ENCODE results near the gene PCK1. TPM values are rescaled to one million over a fixed set of nuclear protein-coding genes. Genes with fewer than 3 reads are reported as not detected.

PCK1 gene
- total and polyA plus RNA-seq, 2 of the 8 experiments (the other 6 are each of a cell fraction or from before 2014, with no cell fraction given), result not detected

- TF ChIP-seq ATF3 (IDR thresholded peaks at IDR 0.05; ENCODE audit: insufficient read depth, low read depth, low read length) (no peak), PHF8 (conservative IDR thresholded peaks at IDR 0.05; ENCODE audit: low read depth, low read length) (no peak), RAD21 (IDR thresholded peaks at IDR 0.05 in 1 of 2, conservative IDR thresholded peaks at IDR 0.05 in 1 of 2; ENCODE audit: low read depth in 2 of 2, low read length in 2 of 2) (no peak), CHD7 (IDR thresholded peaks at IDR 0.05; ENCODE audit: insufficient replicate concordance, low read length) (no peak)
Measured at GRCh38 chr20:57610261-57610952, 49.5 kb downstream of the PCK1 start (continued).

All from H1 (cell line).